Sigmoid colon (tissue), 7 donors: Measurements from ENCODE around the gene CLN6. TPM values are rescaled to one million over a fixed set of nuclear protein-coding genes. Genes with fewer than 3 reads are reported as not detected.
"Not testable (repeated sequence)": the region's sequence is repeated elsewhere in the genome, so short reads cannot be mapped to it uniquely, and the experiment has no call there.

Experiments
- DNase-seq: peaks from one replicate; pipeline ENCODE4 v3.0.0-alpha.2; 2019
- H3K27ac ChIP-seq, 4 donors: fragments of 200-600 bp; sonication (generic); one replicate each; pipeline ENCODE4 v1.5.1; 2016 to 2019; ENCODE audit warnings: mild to moderate bottlenecking in 1 of 4
- H3K27me3 ChIP-seq, 3 donors: fragments of 200-600 bp; sonication (generic); one replicate each; pipeline ENCODE4 v1.5.1; 2019; ENCODE audit warnings: mild to moderate bottlenecking in 1 of 3
- H3K36me3 ChIP-seq, 4 donors: fragments of 200-600 bp; sonication (generic); one replicate each; pipeline ENCODE4 v1.5.1; 2016 to 2019
- H3K4me1 ChIP-seq, 4 donors: fragments of 200-600 bp; sonication (generic); one replicate each; pipeline ENCODE4 v1.5.1; 2017 to 2019
- H3K4me3 ChIP-seq, 4 donors: fragments of 200-600 bp; sonication (generic); one replicate each; pipeline ENCODE4 v1.5.1; 2017 to 2019; ENCODE audit warnings: mild to moderate bottlenecking in 2 of 4, moderate library complexity in 1 of 4
- H3K9me3 ChIP-seq, 4 donors: fragments of 200-600 bp in 3 of 4; sonication (generic) in 3 of 4; one replicate each; pipeline versions ENCODE4 v1.5.1 to v1.6.1; 2013 to 2019
- CTCF ChIP-seq, 4 experiments: fragments of 450-650 bp in 3 of 4; fragments of 200-600 bp in 1 of 4; IDR thresholded peaks; one replicate each; pipeline ENCODE4 v1.5.1; 2016 to 2019; ENCODE audit warnings: antibody characterized with exemption in 4 of 4, mild to moderate bottlenecking in 3 of 4, moderate library complexity in 2 of 4
- EP300 ChIP-seq, 4 donors: sonication (generic); formaldehyde crosslinking; IDR thresholded peaks; one replicate each; pipeline ENCODE4 v1.6.1; 2017; ENCODE audit warnings: antibody characterized with exemption in 4 of 4
- POLR2A ChIP-seq, 2 donors: fragments of 450-650 bp; IDR thresholded peaks; one replicate each; pipeline ENCODE4 v1.6.1; 2016; ENCODE audit warnings: antibody characterized with exemption in 2 of 2, mild to moderate bottlenecking in 2 of 2, moderate library complexity in 2 of 2
- POLR2AphosphoS5 ChIP-seq, 4 donors: sonication (generic); formaldehyde crosslinking; IDR thresholded peaks; one replicate each; pipeline ENCODE4 v1.6.1; 2017; ENCODE audit warnings: antibody characterized with exemption in 4 of 4
- WGBS, 2 donors: extraction: QIAGEN DNeasy Blood & Tissue Kit; methylation state at CpG; one replicate each; pipeline ENCODE4 v1.1.7; 2013; 5-methylcytosine and 5-hydroxymethylcytosine counted together
- intact Hi-C: fragments of 100-400 bp; cut with DNase I; formaldehyde crosslinking; loops from one replicate; pipeline ENCODE4 v1.15.1; 2023
- polyA plus RNA-seq, 3 donors: library from polyadenylated mRNA; stranded (reverse); fragments of 200-250 nt; gene quantifications; one replicate each; pipeline ENCODE4 v1.2.3, GENCODE V29; 2013
- total RNA-seq, 4 donors: library from RNA; depleted of rRNA; stranded (reverse); fragments of >200 nt; gene quantifications; one replicate each; pipeline ENCODE4 v1.1.0, GENCODE V29; 2016
- donor health status: healthy with polysubstance abuse.
- donor health status: Bipolar disorder and iron deficiency.
- donor health status: healthy.

Gene CLN6
- total and polyA plus RNA-seq, 7 donors = 5.4 to 43.3 (median 10.4) TPM

GRCh38 chr15:68230157-68231100 is 901 bp upstream of the CLN6 start:
- intact Hi-C loops = loop anchor here (5.0 kb wide), 1 partner anchor 708 kb away; the partner anchor contains the start of gene C15orf61
- no peaks in the 10 kb centered on the region for H3K9me3 ChIP-seq
- peak overlapping the region; percentile 66 to 94 (median 69) for H3K4me3 ChIP-seq
- H3K4me1 ChIP-seq = peaks cover 0 to 25% (median 23%) of the 10 kb centered on the region in 4 donors
- WGBS, 2 donors = 57 to 58% methylated on average over 20 of the region's 20 CpGs
- H3K36me3 ChIP-seq = no peaks in the 10 kb centered on the region
- no peak for TF ChIP-seq EP300 (IDR thresholded peaks at IDR 0.05)
- no peak for TF ChIP-seq POLR2A (IDR thresholded peaks at IDR 0.05)
- TF ChIP-seq CTCF (IDR thresholded peaks at IDR 0.05) = no peak
- TF ChIP-seq POLR2AphosphoS5 (IDR thresholded peaks at IDR 0.05) = no peak
- H3K27ac ChIP-seq = peak overlapping the region; percentile 79 to 89 (median 84)
- no peak for DNase-seq
- no peaks in the 10 kb centered on the region for H3K27me3 ChIP-seq

- peak overlapping the region; percentile 66 to 94 (median 69) for H3K4me3 ChIP-seq
- intact Hi-C loops = no loop called here
- H3K4me1 ChIP-seq = peaks cover 0 to 25% (median 23%) of the 10 kb centered on the region in 4 donors
- H3K27ac ChIP-seq = peak overlapping the region; percentile 79 to 89 (median 84)
- no peaks in the 10 kb centered on the region for H3K36me3 ChIP-seq
- no peak for DNase-seq
- no peaks in the 10 kb centered on the region for H3K27me3 ChIP-seq
- no peaks in the 10 kb centered on the region for H3K9me3 ChIP-seq
- TF ChIP-seq CTCF (IDR thresholded peaks at IDR 0.05) (no peak), EP300 (IDR thresholded peaks at IDR 0.05) (no peak), POLR2AphosphoS5 (IDR thresholded peaks at IDR 0.05) (no peak), POLR2A (IDR thresholded peaks at IDR 0.05) (no peak)
- 0 to 1% methylated on average over 39 of the region's 39 CpGs for WGBS, 2 donors
Observed at GRCh38 chr15:68228971-68229385, 550 bp downstream of the CLN6 start.

GRCh38 chr15:68228143-68228970 is 1.2 kb downstream of the CLN6 start:
- Histone ChIP-seq H3K9me3 (no peaks in the 10 kb centered on the region), H3K27me3 (no peaks in the 10 kb centered on the region), H3K4me3 (peak overlapping the region; percentile 66 to 94 (median 69)), H3K4me1 (peaks cover 0 to 25% (median 23%) of the 10 kb centered on the region in 4 donors), H3K36me3 (no peaks in the 10 kb centered on the region), H3K27ac (peak overlapping the region in 3 of 4 donors; percentile 79 to 87 (median 81))
- no peak for DNase-seq
- 15 to 40% methylated on average over 25 of the region's 25 CpGs for WGBS, 2 donors
- intact Hi-C loops = no loop called here
- TF ChIP-seq POLR2A (IDR thresholded peaks at IDR 0.05) (no peak), POLR2AphosphoS5 (IDR thresholded peaks at IDR 0.05) (no peak), EP300 (IDR thresholded peaks at IDR 0.05) (no peak), CTCF (IDR thresholded peaks at IDR 0.05) (no peak)

- TF ChIP-seq POLR2AphosphoS5 (IDR thresholded peaks at IDR 0.05) = no peak
- no peak for TF ChIP-seq CTCF (IDR thresholded peaks at IDR 0.05)
- no peak for TF ChIP-seq EP300 (IDR thresholded peaks at IDR 0.05)
- TF ChIP-seq POLR2A (IDR thresholded peaks at IDR 0.05) = no peak
- Histone ChIP-seq H3K9me3 (no peaks in the 10 kb centered on the region), H3K27me3 (no peaks in the 10 kb centered on the region), H3K4me3 (peak overlapping the region in 1 of 4 donors; percentile 94), H3K36me3 (no peaks in the 10 kb centered on the region), H3K4me1 (peaks cover 0 to 25% (median 23%) of the 10 kb centered on the region in 4 donors), H3K27ac (no peak overlapping the region)
- intact Hi-C loops = no loop called here
- 55 to 75% methylated on average over 9 of the region's 9 CpGs for WGBS, 2 donors
- DNase-seq = no peak
Observed at GRCh38 chr15:68227643-68228142, 1.8 kb downstream of the CLN6 start.

GRCh38 chr15:68225442-68225841 is 4.1 kb downstream of the CLN6 start:
- intact Hi-C loops, H3K9me3 ChIP-seq, DNase-seq, H3K36me3 ChIP-seq, H3K4me3 ChIP-seq, H3K27me3 ChIP-seq, H3K27ac ChIP-seq: not testable (repeated sequence)
- WGBS, 2 donors = 97 to 98% methylated on average over 4 of the region's 4 CpGs
- peaks cover 0 to 24% (median 23%) of the 10 kb centered on the region in 4 donors for H3K4me1 ChIP-seq
